ENCODE data around the gene SEPTIN6. TPM values are rescaled to one million over a fixed set of nuclear protein-coding genes. Genes with fewer than 3 reads are reported as not detected.
A peak's percentile ranks its signal among the peaks of the same experiment; 100 is the strongest.

Gene SEPTIN6
- total and polyA plus RNA-seq, 2 of the 13 experiments (the other 11 are each of a cell fraction or from before 2014, with no cell fraction given) = 21.7 to 38.3 TPM

GRCh38 chrX:119669424-119670037, 23.4 kb downstream of the SEPTIN6 start:
- peak; percentile 85 for FAIRE-seq
- Histone ChIP-seq H4K20me1 (ENCODE audit: insufficient read depth, low read length) (no peaks in the 10 kb centered on the region), H3K9me3 (ENCODE audit: low read length) (no peaks in the 10 kb centered on the region), H3K27ac (ENCODE audit: extremely low read length, insufficient read depth, low read length) (peak overlapping the region; percentile 52), H3K9ac (ENCODE audit: insufficient read depth, low read depth, low read length) (no peak overlapping the region), H2AFZ (ENCODE audit: low read length) (no peak overlapping the region), H3K4me3 (replicated peaks in 1 of 3; ENCODE audit: insufficient read depth in 1 of 3, low read depth in 2 of 3, low read length in 3 of 3) (no peak overlapping the region), H3K4me2 (ENCODE audit: low read depth, low read length) (peak overlapping the region; percentile 39), H3K27me3 (ENCODE audit: control insufficient read depth in 1 of 2, insufficient read depth in 2 of 2, low read length in 2 of 2) (no peaks in the 10 kb centered on the region), H3K79me2 (ENCODE audit: insufficient read depth, low read length) (no peaks in the 10 kb centered on the region), H3K36me3 (replicated peaks in 1 of 2; ENCODE audit: control insufficient read depth in 1 of 2, insufficient read depth in 2 of 2, low read length in 2 of 2) (0 out of 5 replicates have a peak, but pooled peaks cover 0 to 7% of the 10 kb centered on the region in 2 experiments), H3K4me1 (ENCODE audit: insufficient read depth, low read length) (peaks cover 35% of the 10 kb centered on the region)
- no TSS peak for BruUV-seq (replicated peaks)
- CTCF ChIA-PET (ENCODE audit: low intra/inter-chr PET ratio, low total read pairs) = no interaction called here
- peak; percentile 80 for DNase-seq (ENCODE audit: low spot score)
- ATAC-seq = peak; percentile 95
- intact Hi-C loops (cut with micrococcal nuclease; ENCODE audit: unreplicated experiment) (no loop called here), in situ Hi-C loops (cut with HindIII; ENCODE audit: extremely low pct_ligation_motif_present, low pct_unique_long_range_greater_than_20kb) (no loop called here)
- POLR2A ChIA-PET = interaction anchor here (0.9 kb wide), 1 partner anchor 23 kb away, joined by 3 read pairs; the partner anchor contains the start of gene SEPTIN6
- WGBS (ENCODE audit: low lambda C conversion rate) = 21% methylated on average over 2 of the region's 6 CpGs
- no peak for TF ChIP-seq NR1H2 (CRISPR knock-in tag; IDR thresholded peaks at IDR 0.05; ENCODE audit: borderline replicate concordance, low read depth)
- TF ChIP-seq ZBTB40 (IDR thresholded peaks at IDR 0.05) = no peak
- no peak for TF ChIP-seq ZBTB40 (CRISPR knock-in tag; IDR thresholded peaks at IDR 0.05)
- no peak for TF ChIP-seq SIN3B (IDR thresholded peaks at IDR 0.05; ENCODE audit: low read length)
- TF ChIP-seq RFX5 (IDR thresholded peaks at IDR 0.05; ENCODE audit: low read depth, low read length) = no peak
- TF ChIP-seq NR2F1 (CRISPR knock-in tag; IDR thresholded peaks at IDR 0.05) = no peak
- no peak for TF ChIP-seq SRY (CRISPR knock-in tag; IDR thresholded peaks at IDR 0.05)
- TF ChIP-seq NFKBIZ (CRISPR knock-in tag; IDR thresholded peaks at IDR 0.05) = no peak
- no peak for TF ChIP-seq MYNN (CRISPR knock-in tag; IDR thresholded peaks at IDR 0.05; ENCODE audit: low read depth)
- TF ChIP-seq UBTF (CRISPR knock-in tag; IDR thresholded peaks at IDR 0.05) = no peak
- no peak for TF ChIP-seq ZNF235 (CRISPR knock-in tag; IDR thresholded peaks at IDR 0.05; ENCODE audit: borderline replicate concordance)
- TF ChIP-seq KLF15 (CRISPR knock-in tag; IDR thresholded peaks at IDR 0.05; ENCODE audit: borderline replicate concordance) = no peak
- no peak for TF ChIP-seq ZNF256 (CRISPR knock-in tag; conservative IDR thresholded peaks at IDR 0.05)
- no peak for TF ChIP-seq ONECUT2 (CRISPR knock-in tag; IDR thresholded peaks at IDR 0.05)

All from HepG2 (cell line).